BJ (cell line): Measurements from ENCODE around the gene ANKH. TPM values are rescaled to one million over a fixed set of nuclear protein-coding genes. Genes with fewer than 3 reads are reported as not detected.

Source experiments
- CTCF ChIA-PET: fragments of 350-600 bp; formaldehyde crosslinking; extraction: SDS; loops from one replicate; lab custom pipeline; 2021; ENCODE audit warnings: antibody characterized with exemption, inconsistent platforms; lab: Yijun Ruan, JAX
- POLR2A ChIA-PET: fragments of 300-600 bp; sonication (Branson Sonifier 250); formaldehyde crosslinking; extraction: SDS; loops from one replicate; lab custom pipeline; 2021; ENCODE audit warnings: antibody characterized with exemption; lab: Charles Lee
- DNase-seq: peaks from one replicate; pipeline ENCODE4 v3.0.0-alpha.2; 2011; ENCODE audit warnings: low read depth
- H3K27me3 ChIP-seq: 2 replicates; pipeline ENCODE4 v1.6.0; 2011; ENCODE audit warnings: low read length; ENCODE audit not compliant: control insufficient read depth, insufficient read depth
- H3K36me3 ChIP-seq: 2 replicates; pipeline ENCODE4 v1.5.1; 2011; ENCODE audit warnings: low read length; ENCODE audit not compliant: control insufficient read depth, insufficient read depth
- H3K4me3 ChIP-seq: 2 replicates; pipeline ENCODE4 v1.5.1; 2011; ENCODE audit warnings: low read depth, mild to moderate bottlenecking, control low read depth, low read length
- CTCF ChIP-seq: IDR thresholded peaks from 2 replicates; pipeline ENCODE4 v1.5.1; 2011; ENCODE audit warnings: low read depth, mild to moderate bottlenecking, control low read depth, inconsistent platforms, low read length, moderate library complexity; ENCODE audit not compliant: insufficient read depth
- polyA plus RNA-seq: library from polyadenylated mRNA; depleted of rRNA; stranded (reverse); fragments of >200 nt; gene quantifications from 2 replicates; pipeline ENCODE4 v1.2.3, GENCODE V29; 2011

ANKH gene
- polyA plus RNA-seq, 1 experiment, result 65.3 TPM

GRCh38 chr5:14783691-14784090 is 87.9 kb downstream of the ANKH start:
- TF ChIP-seq CTCF, result no peak
- H3K36me3 ChIP-seq, result no peaks in the 10 kb centered on the region
- H3K4me3 ChIP-seq, result no peak overlapping the region
- POLR2A ChIA-PET, result no interaction called here
- CTCF ChIA-PET, result interaction anchor here (1.5 kb wide), 1 partner anchor 25 kb away, joined by 4 read pairs; no protein-coding TSS in a partner anchor
- no peak for DNase-seq
- no peaks in the 10 kb centered on the region for H3K27me3 ChIP-seq

- Histone ChIP-seq H3K27me3 (no peaks in the 10 kb centered on the region), H3K4me3 (no peak overlapping the region), H3K36me3 (no peaks in the 10 kb centered on the region)
- no peak for DNase-seq
- CTCF ChIA-PET, result interaction anchor here (1.1 to 1.5 kb wide), 2 partner anchors 9 to 23 kb away, joined by 3 to 4 read pairs; no protein-coding TSS in a partner anchor
- POLR2A ChIA-PET, result no interaction called here
- TF ChIP-seq CTCF, result no peak
Observed at GRCh38 chr5:14782591-14782990, 89.0 kb downstream of the ANKH start.

- no peak for DNase-seq
Observed at GRCh38 chr5:14781106-14781505, 90.5 kb downstream of the ANKH start.

GRCh38 chr5:14779975-14780374 is 91.6 kb downstream of the ANKH start:
- TF ChIP-seq CTCF, result no peak
- CTCF ChIA-PET, result interaction anchor here (1.4 to 1.8 kb wide), 2 partner anchors 11 to 53 kb away, joined by 3 to 4 read pairs; no protein-coding TSS in a partner anchor
- no peaks in the 10 kb centered on the region for H3K36me3 ChIP-seq
- no peak overlapping the region for H3K4me3 ChIP-seq
- POLR2A ChIA-PET, result no interaction called here
- no peak for DNase-seq
- H3K27me3 ChIP-seq, result no peaks in the 10 kb centered on the region

More at GRCh38 chr5:14781106-14781505, 90.5 kb downstream of the ANKH start:
- no peak overlapping the region for H3K4me3 ChIP-seq
- no peaks in the 10 kb centered on the region for H3K36me3 ChIP-seq
- no peaks in the 10 kb centered on the region for H3K27me3 ChIP-seq
- ChIA-PET CTCF (interaction anchor here (0.6 to 1.8 kb wide), 4 partner anchors 8 to 54 kb away, joined by 3 to 4 read pairs (median 4); no protein-coding TSS in a partner anchor), POLR2A (no interaction called here)
- no peak for TF ChIP-seq CTCF

- Histone ChIP-seq H3K36me3 (no peaks in the 10 kb centered on the region), H3K4me3 (no peak overlapping the region), H3K27me3 (no peaks in the 10 kb centered on the region)
- TF ChIP-seq CTCF, result no peak
- DNase-seq, result no peak
- POLR2A ChIA-PET, result no interaction called here
- CTCF ChIA-PET, result no interaction called here
Observed at GRCh38 chr5:14778792-14779070, 92.8 kb downstream of the ANKH start.
